Activated B cell treated with CpG ODN at 0.5 μM for 24 hours (primary cell): ENCODE measurements around the gene CRTAC1. TPM values are rescaled to one million over a fixed set of nuclear protein-coding genes. Genes with fewer than 3 reads are reported as not detected.

Source experiments
- ATAC-seq: fragments of 200-7000 bp; cut with Tn5 transposase; one replicate; pipeline ENCODE4 v1.10.0; 2021; ENCODE audit warnings: low read depth, mild to moderate bottlenecking, moderate library complexity
- CTCF ChIA-PET: fragments of 350-600 bp; sonication (Branson Sonifier 250); formaldehyde crosslinking; loops from one replicate; lab custom pipeline; 2021; ENCODE audit warnings: antibody characterized with exemption; lab: Charles Lee
- POLR2A ChIA-PET: fragments of 350-600 bp; sonication (Branson Sonifier 250); formaldehyde crosslinking; loops from one replicate; lab custom pipeline; 2021; ENCODE audit warnings: antibody characterized with exemption; lab: Charles Lee
- DNase-seq: peaks from one replicate; pipeline ENCODE4 v3.0.0; 2022
- H3K27ac Mint-ChIP-seq: one replicate; pipeline ENCODE4 v1.8.0; 2020; ENCODE audit warnings: mixed read lengths
- H3K27me3 Mint-ChIP-seq: one replicate; pipeline ENCODE4 v1.8.0; 2021; ENCODE audit warnings: mixed read lengths
- H3K36me3 Mint-ChIP-seq: one replicate; pipeline ENCODE4 v1.8.0; 2021; ENCODE audit warnings: low read depth, mixed read lengths
- H3K4me1 Mint-ChIP-seq: one replicate; pipeline ENCODE4 v1.8.0; 2021; ENCODE audit warnings: mixed read lengths
- H3K4me3 Mint-ChIP-seq: one replicate; pipeline ENCODE4 v1.8.0; 2020; ENCODE audit warnings: mild to moderate bottlenecking, mixed read lengths
- H3K9me3 Mint-ChIP-seq: one replicate; pipeline ENCODE4 v1.8.0; 2020; ENCODE audit warnings: mixed read lengths
- CTCF ChIP-seq: fragments of 200-600 bp; IDR thresholded peaks from one replicate; pipeline ENCODE4 v1.8.0; 2022; ENCODE audit warnings: antibody characterized with exemption, mild to moderate bottlenecking
- intact Hi-C: fragments of 100-400 bp; cut with micrococcal nuclease; formaldehyde crosslinking; loops from one replicate; pipeline ENCODE4 v1.15.1; 2024
- total RNA-seq: library from RNA; stranded (reverse); gene quantifications from 2 replicates; pipeline ENCODE4 v1.2.3, GENCODE V29; 2022

The CRTAC1 gene
- total RNA-seq, 1 donor from 2014 or later = not detected

- Mint-ChIP-seq H3K27me3 (peaks cover 14% of the 10 kb centered on the region), H3K4me3 (no peak overlapping the region), H3K27ac (no peak overlapping the region), H3K9me3 (no peaks in the 10 kb centered on the region), H3K36me3 (no peaks in the 10 kb centered on the region), H3K4me1 (no peaks in the 10 kb centered on the region)
- no peak for TF ChIP-seq CTCF
- DNase-seq = no peak
- intact Hi-C loops = no loop called here
- ChIA-PET POLR2A (no interaction called here), CTCF (no interaction called here)
- ATAC-seq = no peak
These were observed 132.0 kb downstream of the CRTAC1 start for GRCh38 chr10:97898429-97898828.

GRCh38 chr10:97896756-97897358 is 133.6 kb downstream of the CRTAC1 start:
- Mint-ChIP-seq H3K36me3 (no peaks in the 10 kb centered on the region), H3K9me3 (no peaks in the 10 kb centered on the region), H3K4me1 (no peaks in the 10 kb centered on the region), H3K4me3 (no peak overlapping the region), H3K27me3 (peaks cover 14% of the 10 kb centered on the region), H3K27ac (no peak overlapping the region)
- no peak for TF ChIP-seq CTCF
- DNase-seq (no peak), ATAC-seq (no peak)
- POLR2A ChIA-PET = no interaction called here
- intact Hi-C loops = no loop called here
- CTCF ChIA-PET = no interaction called here

- ChIA-PET POLR2A (no interaction called here), CTCF (no interaction called here)
- Mint-ChIP-seq H3K9me3 (no peaks in the 10 kb centered on the region), H3K4me3 (no peak overlapping the region), H3K27me3 (peaks cover 13% of the 10 kb centered on the region), H3K4me1 (no peaks in the 10 kb centered on the region), H3K36me3 (no peaks in the 10 kb centered on the region), H3K27ac (no peak overlapping the region)
- intact Hi-C loops = no loop called here
- DNase-seq (no peak), ATAC-seq (no peak)
- TF ChIP-seq CTCF = no peak
These were observed 134.5 kb downstream of the CRTAC1 start for GRCh38 chr10:97895915-97896314.

- intact Hi-C loops = no loop called here
- H3K9me3 Mint-ChIP-seq = no peaks in the 10 kb centered on the region
- H3K27me3 Mint-ChIP-seq = peaks cover 13% of the 10 kb centered on the region
- H3K4me3 Mint-ChIP-seq = no peak overlapping the region
- ChIA-PET POLR2A (no interaction called here), CTCF (no interaction called here)
- no peaks in the 10 kb centered on the region for H3K4me1 Mint-ChIP-seq
- H3K27ac Mint-ChIP-seq = no peak overlapping the region
- ATAC-seq (no peak), DNase-seq (no peak)
- H3K36me3 Mint-ChIP-seq = no peaks in the 10 kb centered on the region
- no peak for TF ChIP-seq CTCF
These were observed 135.3 kb downstream of the CRTAC1 start for GRCh38 chr10:97895084-97895483.

- Mint-ChIP-seq H3K27ac (no peak overlapping the region), H3K36me3 (no peaks in the 10 kb centered on the region), H3K4me1 (no peaks in the 10 kb centered on the region), H3K27me3 (peaks cover 13% of the 10 kb centered on the region), H3K4me3 (no peak overlapping the region), H3K9me3 (no peaks in the 10 kb centered on the region)
- DNase-seq (no peak), ATAC-seq (no peak)
- POLR2A ChIA-PET = no interaction called here
- CTCF ChIA-PET = no interaction called here
- no peak for TF ChIP-seq CTCF
- intact Hi-C loops = no loop called here
These were observed 136.3 kb downstream of the CRTAC1 start for GRCh38 chr10:97894092-97894491.
